GM18867 (cell line): ENCODE data around the gene OAF.
A peak's percentile ranks its signal among the peaks of the same experiment; 100 is the strongest.
"Not testable (repeated sequence)": the region's sequence is repeated elsewhere in the genome, so short reads cannot be mapped to it uniquely, and the experiment has no call there.

ENCODE experiments used
- ATAC-seq: cut with Tn5 transposase; IDR thresholded peaks from one replicate; pipeline ENCODE4 v1.9.1; 2021; ENCODE audit warnings: mild to moderate bottlenecking, moderate library complexity; ENCODE audit not compliant: unreplicated experiment

Gene OAF

DNA sequence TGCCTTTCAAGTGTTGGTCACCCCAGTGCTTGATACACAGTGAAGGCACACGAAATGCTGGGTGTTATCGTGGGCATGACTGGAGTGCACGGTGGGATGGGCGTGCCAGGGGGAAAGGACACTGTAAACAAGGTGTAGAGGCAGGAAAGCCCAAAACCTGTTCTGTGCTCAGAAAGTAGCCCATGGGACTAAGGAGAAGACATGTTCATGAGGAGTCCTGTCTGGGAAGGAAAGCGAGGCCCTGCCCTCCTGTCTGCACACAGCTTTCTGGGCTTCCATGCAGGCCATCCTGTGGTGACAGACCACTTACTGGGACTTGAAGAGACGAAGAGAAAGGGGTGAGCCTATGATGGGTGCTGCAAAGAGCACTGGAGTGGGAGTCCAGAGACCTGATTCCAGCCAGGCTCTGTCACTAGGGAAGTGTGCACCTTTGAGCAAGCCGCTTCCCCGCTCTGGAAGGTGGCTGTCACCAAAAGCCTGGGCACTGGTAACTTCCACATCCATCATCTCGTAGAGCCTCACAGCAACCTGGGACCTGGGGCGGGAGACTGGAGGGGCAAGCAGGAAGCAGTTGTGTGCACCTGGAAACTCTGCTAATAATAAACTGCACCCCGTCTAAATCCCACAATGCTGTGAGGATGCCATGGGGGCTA is 28.3 kb downstream of the OAF start:
- ATAC-seq = no peak

- ATAC-seq = no peak
Observed at GRCh38 chr11:120239713-120240640, 29.1 kb downstream of the OAF start, which contains the start of gene POU2F3. TSS of gene POU2F3 (plus strand) at chr11:120240140. CDS start at chr11:120240344, 204 bp downstream.

- ATAC-seq = no peak
Observed at GRCh38 chr11:120240866-120241265, 30.0 kb downstream of the OAF start.

- ATAC-seq = no peak
Observed at GRCh38 chr11:120241277-120241676, 30.4 kb downstream of the OAF start.

DNA sequence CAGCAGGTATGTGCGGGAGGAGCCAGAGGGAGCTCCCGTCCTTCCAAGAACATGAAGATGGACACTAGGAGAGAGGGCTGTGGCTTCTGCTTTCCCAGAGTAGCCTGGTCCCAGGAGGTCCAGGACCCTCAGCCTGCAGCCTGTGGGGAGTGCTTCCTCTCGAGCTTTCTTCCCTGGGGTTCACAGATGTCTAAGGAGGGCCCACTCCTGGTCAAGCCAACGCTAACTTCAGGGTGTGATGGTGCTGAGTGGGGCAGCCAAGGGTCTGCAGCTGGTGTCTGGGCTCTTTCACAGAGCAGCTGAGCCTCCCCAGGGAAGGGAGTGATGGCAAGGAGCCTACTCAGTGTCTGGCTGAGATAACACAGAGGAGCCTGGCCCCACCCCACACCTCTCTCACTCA is 32.4 kb downstream of the OAF start:
- ATAC-seq = no peak

GRCh38 chr11:120244476-120245365 is 33.9 kb downstream of the OAF start:
- no peak for ATAC-seq

GRCh38 chr11:120245434-120245833 is 34.6 kb downstream of the OAF start:
- no peak for ATAC-seq

DNA sequence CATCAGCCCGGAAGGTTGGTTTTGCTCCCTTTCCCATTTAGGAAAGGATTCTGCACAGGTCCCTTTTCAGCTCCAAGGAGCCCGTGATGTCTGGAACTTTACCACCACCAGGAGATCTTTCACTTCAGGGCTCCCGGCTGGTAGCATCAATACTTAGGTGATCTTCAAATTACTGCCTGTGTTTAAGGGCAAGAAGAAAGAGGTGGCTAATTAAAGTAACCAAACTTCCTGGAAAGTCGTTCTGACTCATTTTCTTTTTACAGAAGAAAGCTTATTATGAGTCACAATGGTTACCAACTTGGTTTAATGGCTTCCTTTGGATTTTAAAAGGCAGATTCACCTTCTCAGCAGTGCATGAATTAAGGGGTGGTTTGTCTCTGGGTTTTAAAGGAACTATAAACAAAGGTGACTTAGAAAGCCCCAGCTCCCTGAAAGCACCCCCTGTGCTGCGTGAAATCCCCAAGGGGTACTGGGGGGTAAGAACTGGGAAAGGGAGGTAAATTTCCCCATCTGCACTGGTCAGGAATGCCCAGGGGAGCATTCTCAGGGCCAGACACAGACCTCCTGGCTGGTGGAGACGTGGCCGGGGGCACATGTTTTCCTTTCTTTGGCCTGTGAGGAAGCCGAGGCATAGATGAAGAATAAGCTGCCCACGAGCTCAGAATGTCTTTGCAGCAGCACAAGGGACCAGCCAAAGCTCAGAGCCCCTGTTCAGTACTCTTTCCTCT is 37.9 kb downstream of the OAF start:
- ATAC-seq = peak; percentile 59

DNA sequence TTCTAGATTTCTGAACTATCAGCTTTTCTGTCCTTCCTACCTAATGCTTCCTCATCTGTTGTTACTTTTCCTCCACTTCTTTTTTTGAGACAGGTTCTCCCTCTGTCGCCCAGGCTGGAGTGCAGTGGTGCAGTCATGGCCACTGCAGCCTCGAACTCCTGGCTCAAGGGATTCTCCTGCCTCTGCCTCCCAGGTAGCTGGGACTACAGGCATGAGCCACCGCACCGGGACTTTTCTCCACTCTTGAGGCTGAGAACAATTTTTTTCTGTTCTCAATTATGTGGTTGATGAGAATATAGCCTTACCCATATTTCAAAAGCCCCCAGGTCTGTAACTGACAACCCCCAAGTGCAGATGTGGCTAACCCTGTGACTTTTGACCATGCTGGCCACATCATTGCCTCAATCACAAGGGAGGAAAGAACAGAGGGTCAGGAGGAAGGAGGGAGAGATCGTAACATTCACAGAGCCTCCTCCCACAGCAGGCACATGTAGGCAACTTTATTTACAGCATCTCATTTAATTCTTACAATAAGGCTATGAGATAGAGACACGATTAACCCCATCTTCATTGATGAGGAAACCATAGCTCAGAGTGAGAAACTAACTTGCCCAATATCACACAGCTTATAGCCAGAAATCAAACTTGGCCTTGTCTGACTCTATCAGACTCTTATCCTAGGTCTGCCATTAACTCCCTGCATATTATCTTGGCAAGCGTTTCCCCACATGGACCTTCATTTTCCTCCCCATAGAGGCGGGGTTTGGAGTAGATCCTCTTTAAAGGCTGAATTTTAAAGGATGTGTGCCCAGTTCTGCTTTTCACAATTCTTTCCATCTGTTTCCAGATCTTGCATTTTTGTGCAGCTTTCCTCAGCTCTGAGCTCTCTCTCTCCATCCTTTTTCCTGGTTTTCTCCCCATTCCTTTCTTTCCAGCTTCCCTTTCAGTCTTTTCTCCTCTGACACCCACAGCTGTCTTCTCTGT is 38.7 kb downstream of the OAF start:
- ATAC-seq = no peak

GRCh38 chr11:120253377-120253776 is 42.5 kb downstream of the OAF start:
- ATAC-seq = not testable (repeated sequence)

GRCh38 chr11:120254788-120255518 is 44.1 kb downstream of the OAF start:
- peak; percentile 82 for ATAC-seq

DNA sequence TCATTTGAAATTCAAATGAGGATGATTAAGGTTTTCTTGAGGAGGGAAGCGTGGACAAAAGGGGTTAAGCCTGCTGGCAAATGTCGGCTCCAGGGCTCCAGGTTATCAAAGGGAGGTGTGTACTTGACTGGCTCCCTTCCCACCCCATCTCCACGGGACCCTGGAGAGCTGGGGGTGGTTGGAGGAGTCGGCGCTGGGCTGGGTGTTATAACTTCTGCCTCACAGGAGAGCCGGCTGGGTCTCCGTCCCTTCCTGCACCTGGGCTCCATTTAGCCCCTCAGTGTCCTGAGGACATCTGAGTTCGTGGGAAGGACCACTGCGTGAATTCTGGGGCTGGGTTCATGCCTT is 44.7 kb downstream of the OAF start:
- ATAC-seq = no peak

DNA sequence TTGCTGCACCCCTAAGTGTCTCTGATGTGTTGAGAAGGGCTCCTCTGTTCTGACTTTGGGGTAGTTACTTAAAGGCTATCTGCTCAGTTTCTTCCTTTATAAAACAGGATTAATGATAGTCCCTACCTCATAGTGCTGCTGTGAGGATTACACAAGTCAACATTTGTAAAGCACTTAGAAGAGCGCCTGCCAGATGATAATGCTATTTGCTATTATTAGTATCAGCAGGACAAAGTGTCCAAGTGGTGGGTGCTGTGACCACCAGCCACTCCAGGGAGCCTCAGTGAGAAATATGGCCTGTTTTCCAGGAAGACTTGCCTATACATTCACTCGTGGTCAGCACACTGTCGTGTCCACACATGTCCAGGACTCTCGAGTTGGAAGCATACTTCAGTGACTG is 45.3 kb downstream of the OAF start:
- ATAC-seq = no peak

GRCh38 chr11:120256779-120257178 is 45.9 kb downstream of the OAF start:
- ATAC-seq = no peak

GRCh38 chr11:120257346-120257745 is 46.5 kb downstream of the OAF start:
- no peak for ATAC-seq

- no peak for ATAC-seq
Observed at GRCh38 chr11:120258661-120259060, 47.8 kb downstream of the OAF start.

DNA sequence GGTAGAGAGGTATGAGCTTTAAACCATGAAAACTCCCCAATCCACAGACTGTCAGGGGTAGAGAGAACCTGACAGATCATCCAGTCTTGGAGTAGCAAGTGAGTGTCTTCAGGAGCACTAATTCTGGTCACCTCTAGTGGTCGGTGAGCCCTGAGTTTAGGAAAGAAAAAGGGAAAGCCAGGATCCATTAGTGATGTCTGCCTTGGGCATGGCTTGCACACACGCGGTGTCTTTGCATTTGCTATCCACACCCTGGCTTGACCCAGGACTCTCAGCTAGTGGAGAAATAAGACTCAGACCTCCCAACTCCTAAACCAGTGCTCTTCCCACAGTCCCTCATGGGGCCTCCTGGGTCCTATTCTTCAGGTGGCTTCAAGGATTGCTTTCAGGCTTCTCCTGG is 48.4 kb downstream of the OAF start:
- ATAC-seq = no peak

- ATAC-seq = no peak
Observed at GRCh38 chr11:120259988-120260565, 49.2 kb downstream of the OAF start.
